ENCODE data around the gene CAVIN4.

GRCh38 chr9:100626949-100627348 is 49.1 kb downstream of the CAVIN4 start:
- TF ChIP-seq CTCF (IDR thresholded peaks at IDR 0.05) = no peak
- no peak for TF ChIP-seq FOXK1 (CRISPR knock-in tag; IDR thresholded peaks at IDR 0.05)
- no peak for TF ChIP-seq SMAD3 (CRISPR knock-in tag; IDR thresholded peaks at IDR 0.05; ENCODE audit: borderline replicate concordance)
- no peak for TF ChIP-seq MAX (CRISPR knock-in tag; IDR thresholded peaks at IDR 0.05)
- TF ChIP-seq, protein P1, sequence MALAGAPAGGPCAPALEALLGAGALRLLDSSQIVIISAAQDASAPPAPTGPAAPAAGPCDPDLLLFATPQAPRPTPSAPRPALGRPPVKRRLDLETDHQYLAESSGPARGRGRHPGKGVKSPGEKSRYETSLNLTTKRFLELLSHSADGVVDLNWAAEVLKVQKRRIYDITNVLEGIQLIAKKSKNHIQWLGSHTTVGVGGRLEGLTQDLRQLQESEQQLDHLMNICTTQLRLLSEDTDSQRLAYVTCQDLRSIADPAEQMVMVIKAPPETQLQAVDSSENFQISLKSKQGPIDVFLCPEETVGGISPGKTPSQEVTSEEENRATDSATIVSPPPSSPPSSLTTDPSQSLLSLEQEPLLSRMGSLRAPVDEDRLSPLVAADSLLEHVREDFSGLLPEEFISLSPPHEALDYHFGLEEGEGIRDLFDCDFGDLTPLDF (CRISPR knock-in tag; IDR thresholded peaks at IDR 0.05) = no peak
- TF ChIP-seq, protein P2, sequence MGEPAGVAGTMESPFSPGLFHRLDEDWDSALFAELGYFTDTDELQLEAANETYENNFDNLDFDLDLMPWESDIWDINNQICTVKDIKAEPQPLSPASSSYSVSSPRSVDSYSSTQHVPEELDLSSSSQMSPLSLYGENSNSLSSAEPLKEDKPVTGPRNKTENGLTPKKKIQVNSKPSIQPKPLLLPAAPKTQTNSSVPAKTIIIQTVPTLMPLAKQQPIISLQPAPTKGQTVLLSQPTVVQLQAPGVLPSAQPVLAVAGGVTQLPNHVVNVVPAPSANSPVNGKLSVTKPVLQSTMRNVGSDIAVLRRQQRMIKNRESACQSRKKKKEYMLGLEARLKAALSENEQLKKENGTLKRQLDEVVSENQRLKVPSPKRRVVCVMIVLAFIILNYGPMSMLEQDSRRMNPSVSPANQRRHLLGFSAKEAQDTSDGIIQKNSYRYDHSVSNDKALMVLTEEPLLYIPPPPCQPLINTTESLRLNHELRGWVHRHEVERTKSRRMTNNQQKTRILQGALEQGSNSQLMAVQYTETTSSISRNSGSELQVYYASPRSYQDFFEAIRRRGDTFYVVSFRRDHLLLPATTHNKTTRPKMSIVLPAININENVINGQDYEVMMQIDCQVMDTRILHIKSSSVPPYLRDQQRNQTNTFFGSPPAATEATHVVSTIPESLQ (CRISPR knock-in tag; IDR thresholded peaks at IDR 0.05) = no peak
- TF ChIP-seq TP53 (CRISPR knock-in tag; IDR thresholded peaks at IDR 0.05) = no peak
